ENCODE results near the gene GTPBP2.

GTPBP2 gene, protein sequence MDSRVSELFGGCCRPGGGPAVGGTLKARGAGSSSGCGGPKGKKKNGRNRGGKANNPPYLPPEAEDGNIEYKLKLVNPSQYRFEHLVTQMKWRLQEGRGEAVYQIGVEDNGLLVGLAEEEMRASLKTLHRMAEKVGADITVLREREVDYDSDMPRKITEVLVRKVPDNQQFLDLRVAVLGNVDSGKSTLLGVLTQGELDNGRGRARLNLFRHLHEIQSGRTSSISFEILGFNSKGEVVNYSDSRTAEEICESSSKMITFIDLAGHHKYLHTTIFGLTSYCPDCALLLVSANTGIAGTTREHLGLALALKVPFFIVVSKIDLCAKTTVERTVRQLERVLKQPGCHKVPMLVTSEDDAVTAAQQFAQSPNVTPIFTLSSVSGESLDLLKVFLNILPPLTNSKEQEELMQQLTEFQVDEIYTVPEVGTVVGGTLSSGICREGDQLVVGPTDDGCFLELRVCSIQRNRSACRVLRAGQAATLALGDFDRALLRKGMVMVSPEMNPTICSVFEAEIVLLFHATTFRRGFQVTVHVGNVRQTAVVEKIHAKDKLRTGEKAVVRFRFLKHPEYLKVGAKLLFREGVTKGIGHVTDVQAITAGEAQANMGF

DNA sequence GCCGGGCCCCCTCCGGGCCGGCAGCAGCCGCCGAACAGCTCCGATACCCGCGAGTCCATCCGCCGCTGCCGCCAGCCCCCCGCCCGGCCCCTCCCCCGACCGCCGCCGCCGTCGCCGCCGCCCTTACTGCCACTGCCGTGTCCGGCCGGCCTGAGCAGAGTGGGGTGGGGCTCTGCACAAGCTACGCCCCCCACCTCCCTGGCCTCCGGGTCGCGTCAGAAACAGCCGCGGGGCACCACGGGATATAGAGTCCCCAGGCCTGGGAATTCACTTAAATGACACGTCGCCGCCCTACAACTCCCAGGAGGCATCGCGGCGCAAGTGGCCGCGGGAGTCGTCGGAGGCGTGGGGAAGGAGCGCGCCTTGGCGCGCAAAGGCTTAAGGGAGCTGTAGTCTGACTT is at the start of gene GTPBP2:
GTPBP2 (minus strand) TSS at position 161 of the 401 bp plus-strand sequence; CDS start at position 59, 102 bp downstream.
- peak within 1 kb of the TSS; percentile 76 for H3K9ac ChIP-seq (ENCODE audit: low read length)
- H3K27ac ChIP-seq (ENCODE audit: low read depth, low read length), result peak within 1 kb of the TSS; percentile 80
- H3K9me3 ChIP-seq (ENCODE audit: insufficient read depth, low read length), result no peaks in the 10 kb centered on the region
- no peaks in the 10 kb centered on the region for H3K9me2 ChIP-seq (replicated peaks; ENCODE audit: insufficient read depth, low read length)
- peak within 1 kb of the TSS; percentile 69 for H2AFZ ChIP-seq (ENCODE audit: low read depth, low read length, severe bottlenecking)
- H3K36me3 ChIP-seq (ENCODE audit: low read length), result no peaks in the 10 kb centered on the region
- H3F3A ChIP-seq (ENCODE audit: insufficient read depth), result peaks cover 13% of the 10 kb centered on the region
- no peaks in the 10 kb centered on the region for H3K27me3 ChIP-seq (ENCODE audit: low read length)
- no peaks in the 10 kb centered on the region for H4K20me1 ChIP-seq (ENCODE audit: low read depth, low read length)
- peak within 1 kb of the TSS; percentile 78 for H3K4me3 ChIP-seq (ENCODE audit: insufficient read depth, low read length, poor library complexity, severe bottlenecking)
- TF ChIP-seq, protein P1, sequence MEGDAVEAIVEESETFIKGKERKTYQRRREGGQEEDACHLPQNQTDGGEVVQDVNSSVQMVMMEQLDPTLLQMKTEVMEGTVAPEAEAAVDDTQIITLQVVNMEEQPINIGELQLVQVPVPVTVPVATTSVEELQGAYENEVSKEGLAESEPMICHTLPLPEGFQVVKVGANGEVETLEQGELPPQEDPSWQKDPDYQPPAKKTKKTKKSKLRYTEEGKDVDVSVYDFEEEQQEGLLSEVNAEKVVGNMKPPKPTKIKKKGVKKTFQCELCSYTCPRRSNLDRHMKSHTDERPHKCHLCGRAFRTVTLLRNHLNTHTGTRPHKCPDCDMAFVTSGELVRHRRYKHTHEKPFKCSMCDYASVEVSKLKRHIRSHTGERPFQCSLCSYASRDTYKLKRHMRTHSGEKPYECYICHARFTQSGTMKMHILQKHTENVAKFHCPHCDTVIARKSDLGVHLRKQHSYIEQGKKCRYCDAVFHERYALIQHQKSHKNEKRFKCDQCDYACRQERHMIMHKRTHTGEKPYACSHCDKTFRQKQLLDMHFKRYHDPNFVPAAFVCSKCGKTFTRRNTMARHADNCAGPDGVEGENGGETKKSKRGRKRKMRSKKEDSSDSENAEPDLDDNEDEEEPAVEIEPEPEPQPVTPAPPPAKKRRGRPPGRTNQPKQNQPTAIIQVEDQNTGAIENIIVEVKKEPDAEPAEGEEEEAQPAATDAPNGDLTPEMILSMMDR (IDR thresholded peaks at IDR 0.05; ENCODE audit: insufficient read depth, low read length, poor library complexity, severe bottlenecking), result no peak
- TF ChIP-seq EZH2phosphoT487 (conservative IDR thresholded peaks at IDR 0.05; ENCODE audit: low read length), result no peak
- H3K4me2 ChIP-seq (ENCODE audit: low read depth, low read length, poor library complexity, severe bottlenecking), result peak within 1 kb of the TSS; percentile 69
- peaks cover 20% of the 10 kb centered on the region for H3K79me2 ChIP-seq (ENCODE audit: insufficient read depth, low read length)

DNA sequence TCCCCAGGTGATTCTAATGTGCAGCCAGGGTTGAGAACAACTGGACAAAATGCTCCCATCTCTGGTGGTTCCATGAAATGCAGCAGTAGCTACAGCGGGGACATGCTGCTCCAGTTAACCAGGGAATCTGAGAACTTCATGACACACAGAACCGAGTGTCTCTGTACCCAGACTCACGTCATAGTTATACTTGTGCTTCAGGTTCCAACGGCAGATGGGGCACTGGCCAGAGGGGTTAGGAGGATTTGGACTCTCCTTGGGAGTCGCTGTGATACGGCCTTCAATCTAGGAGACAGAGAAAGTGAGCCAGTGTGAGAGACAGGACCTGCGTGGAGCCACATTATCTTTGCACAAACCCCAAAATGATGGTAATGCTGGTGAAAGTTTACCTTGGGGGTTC is 49.3 kb upstream of the GTPBP2 start:
- Histone ChIP-seq H3K9me3 (ENCODE audit: insufficient read depth, low read length) (no peaks in the 10 kb centered on the region), H3K36me3 (ENCODE audit: low read length) (peaks cover 14% of the 10 kb centered on the region; the same call in 1 of the 2 replicates), H3K4me3 (ENCODE audit: insufficient read depth, low read length, poor library complexity, severe bottlenecking) (no peak overlapping the region), H3K9ac (ENCODE audit: low read length) (no peak overlapping the region), H3K9me2 (replicated peaks; ENCODE audit: insufficient read depth, low read length) (no peaks in the 10 kb centered on the region), H3K4me2 (ENCODE audit: low read depth, low read length, poor library complexity, severe bottlenecking) (no peak overlapping the region), H3K27me3 (ENCODE audit: low read length) (no peaks in the 10 kb centered on the region), H3F3A (ENCODE audit: insufficient read depth) (no peaks in the 10 kb centered on the region), H2AFZ (ENCODE audit: low read depth, low read length, severe bottlenecking) (no peak overlapping the region), H3K79me2 (ENCODE audit: insufficient read depth, low read length) (peaks cover 34% of the 10 kb centered on the region), H4K20me1 (ENCODE audit: low read depth, low read length) (peaks cover 10% of the 10 kb centered on the region), H3K27ac (ENCODE audit: low read depth, low read length) (no peak overlapping the region)
- TF ChIP-seq, protein P1 (IDR thresholded peaks at IDR 0.05; ENCODE audit: insufficient read depth, low read length, poor library complexity, severe bottlenecking), result no peak
- TF ChIP-seq EZH2phosphoT487 (conservative IDR thresholded peaks at IDR 0.05; ENCODE audit: low read length), result no peak

DNA sequence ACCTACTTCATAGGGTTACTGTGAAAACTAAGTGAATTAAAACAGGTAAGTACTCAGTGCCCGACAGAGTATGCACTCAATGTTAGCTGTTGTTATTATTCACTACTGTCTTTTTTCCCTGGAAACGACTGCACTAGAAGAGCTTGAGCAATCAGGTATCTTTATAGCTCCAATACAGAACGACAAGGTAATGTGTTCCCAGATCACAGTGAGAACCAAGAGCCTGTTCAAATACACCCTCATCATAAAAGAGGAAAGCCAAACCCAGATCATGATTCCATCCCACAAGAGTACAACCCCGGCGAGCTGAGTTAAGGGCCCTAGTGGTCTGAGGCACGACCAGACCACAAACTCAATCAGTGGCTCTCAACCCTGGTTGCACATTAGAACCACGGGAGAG is 48.7 kb upstream of the GTPBP2 start:
- Histone ChIP-seq H3K27me3 (ENCODE audit: low read length) (no peaks in the 10 kb centered on the region), H3K4me2 (ENCODE audit: low read depth, low read length, poor library complexity, severe bottlenecking) (no peak overlapping the region), H3F3A (ENCODE audit: insufficient read depth) (no peaks in the 10 kb centered on the region), H3K9me3 (ENCODE audit: insufficient read depth, low read length) (no peaks in the 10 kb centered on the region), H3K9me2 (replicated peaks; ENCODE audit: insufficient read depth, low read length) (no peaks in the 10 kb centered on the region), H3K4me3 (ENCODE audit: insufficient read depth, low read length, poor library complexity, severe bottlenecking) (no peak overlapping the region), H3K27ac (ENCODE audit: low read depth, low read length) (no peak overlapping the region), H2AFZ (ENCODE audit: low read depth, low read length, severe bottlenecking) (no peak overlapping the region), H3K36me3 (ENCODE audit: low read length) (peaks cover 14% of the 10 kb centered on the region; the same call in 1 of the 2 replicates), H3K9ac (ENCODE audit: low read length) (no peak overlapping the region), H3K79me2 (ENCODE audit: insufficient read depth, low read length) (peaks cover 28% of the 10 kb centered on the region), H4K20me1 (ENCODE audit: low read depth, low read length) (peaks cover 6% of the 10 kb centered on the region; the same call in 1 of the 2 replicates)
- TF ChIP-seq EZH2phosphoT487 (conservative IDR thresholded peaks at IDR 0.05; ENCODE audit: low read length), result no peak
- TF ChIP-seq, protein P1 (IDR thresholded peaks at IDR 0.05; ENCODE audit: insufficient read depth, low read length, poor library complexity, severe bottlenecking), result no peak

All from SU-DHL-6 (cell line).